H9 (cell line): ENCODE results near the gene YIPF4. TPM values are rescaled to one million over a fixed set of nuclear protein-coding genes. Genes with fewer than 3 reads are reported as not detected.
"Not testable (repeated sequence)": the region's sequence is repeated elsewhere in the genome, so short reads cannot be mapped to it uniquely, and the experiment has no call there.

Experiments used
- DNase-seq: peaks from one replicate; pipeline ENCODE4 v3.0.0-alpha.2; 2017
- H2AFZ ChIP-seq: one replicate; pipeline ENCODE4 v1.6.1; 2013; ENCODE audit warnings: mild to moderate bottlenecking, low read length, control low read depth, moderate library complexity
- H2AK5ac ChIP-seq: 2 replicates; pipeline ENCODE4 v1.6.1; 2013; ENCODE audit warnings: low read length, control low read depth, mixed read lengths; ENCODE audit not compliant: insufficient read length
- H2BK120ac ChIP-seq: one replicate; pipeline ENCODE4 v1.6.1; 2013; ENCODE audit warnings: low read depth, mild to moderate bottlenecking, low read length, control low read depth, inconsistent platforms; ENCODE audit not compliant: poor library complexity, severe bottlenecking
- H2BK12ac ChIP-seq: 2 replicates; pipeline ENCODE4 v1.6.1; 2013; ENCODE audit warnings: low read length, control low read depth, mixed read lengths, low read depth; ENCODE audit not compliant: insufficient read length
- H2BK15ac ChIP-seq: 2 replicates; pipeline ENCODE4 v1.6.1; 2013; ENCODE audit warnings: low read depth, low read length, control low read depth
- H2BK20ac ChIP-seq: one replicate; pipeline ENCODE4 v1.6.1; 2013; ENCODE audit warnings: low read depth, mild to moderate bottlenecking, low read length, control low read depth, inconsistent platforms; ENCODE audit not compliant: poor library complexity, severe bottlenecking
- H2BK5ac ChIP-seq: 2 replicates; pipeline ENCODE4 v1.6.1; 2013; ENCODE audit warnings: low read length, control low read depth, mixed read lengths; ENCODE audit not compliant: insufficient read length
- H3K14ac ChIP-seq: 2 replicates; pipeline ENCODE4 v1.6.1; 2013; ENCODE audit warnings: low read length, control low read depth; ENCODE audit not compliant: insufficient read depth
- H3K18ac ChIP-seq: 2 replicates; pipeline ENCODE4 v1.6.1; 2013; ENCODE audit warnings: low read depth, mild to moderate bottlenecking, mixed read lengths, low read length, control low read depth; ENCODE audit not compliant: insufficient read length
- H3K23ac ChIP-seq: 2 replicates; pipeline ENCODE4 v1.6.1; 2013; ENCODE audit warnings: low read length, control low read depth, mixed read lengths, low read depth; ENCODE audit not compliant: insufficient read length
- H3K23me2 ChIP-seq: 2 replicates; pipeline ENCODE4 v1.6.1; 2013; ENCODE audit warnings: low read depth, mild to moderate bottlenecking, mixed read lengths, low read length, control low read depth; ENCODE audit not compliant: insufficient read length, poor library complexity, severe bottlenecking
- H3K27ac ChIP-seq: 2 replicates; pipeline ENCODE4 v1.5.1; 2013; ENCODE audit warnings: low read length, control low read depth, mixed read lengths, low read depth; ENCODE audit not compliant: insufficient read length
- H3K27me3 ChIP-seq: 2 replicates; pipeline ENCODE4 v1.6.1; 2013; ENCODE audit warnings: low read length, control low read depth, inconsistent platforms; ENCODE audit not compliant: insufficient read depth
- H3K4ac ChIP-seq: 2 replicates; pipeline ENCODE4 v1.6.1; 2013; ENCODE audit warnings: low read depth, mild to moderate bottlenecking, control low read depth, inconsistent platforms, low read length, moderate library complexity
- H3K4me1 ChIP-seq: 2 replicates; pipeline ENCODE4 v1.6.1; 2013; ENCODE audit warnings: low read length, control low read depth, inconsistent platforms; ENCODE audit not compliant: insufficient read depth
- H3K4me2 ChIP-seq: 2 replicates; pipeline ENCODE4 v1.6.1; 2013; ENCODE audit warnings: low read length, control low read depth, mixed read lengths; ENCODE audit not compliant: insufficient read length, insufficient read depth
- H3K56ac ChIP-seq: 2 replicates; pipeline ENCODE4 v1.6.1; 2013; ENCODE audit warnings: low read depth, mild to moderate bottlenecking, mixed read lengths, low read length, control low read depth; ENCODE audit not compliant: insufficient read length
- H3K79me1 ChIP-seq: 2 replicates; pipeline ENCODE4 v1.6.1; 2013; ENCODE audit warnings: low read depth, mild to moderate bottlenecking, moderate library complexity, low read length, control low read depth, inconsistent platforms; ENCODE audit not compliant: insufficient read depth, poor library complexity, severe bottlenecking
- H3K79me2 ChIP-seq: 2 replicates; pipeline ENCODE4 v1.6.1; 2013; ENCODE audit warnings: low read length, control low read depth, inconsistent platforms; ENCODE audit not compliant: insufficient read depth
- H3K9ac ChIP-seq: 2 replicates; pipeline ENCODE4 v1.6.1; 2013; ENCODE audit warnings: low read length, control low read depth, mixed read lengths; ENCODE audit not compliant: insufficient read length; ENCODE audit errors: extremely low read depth
- H3K9me3 ChIP-seq: one replicate; pipeline ENCODE4 v1.6.1; 2013; ENCODE audit warnings: low read depth, low read length, inconsistent platforms; ENCODE audit not compliant: control insufficient read depth
- H3T11ph ChIP-seq: one replicate; pipeline ENCODE4 v1.6.1; 2013; ENCODE audit warnings: mild to moderate bottlenecking, low read length, control low read depth, inconsistent platforms
- H4K20me1 ChIP-seq: one replicate; pipeline ENCODE4 v1.6.1; 2013; ENCODE audit not compliant: control insufficient read depth, insufficient read length, insufficient read depth
- H4K5ac ChIP-seq: 2 replicates; pipeline ENCODE4 v1.6.1; 2013; ENCODE audit warnings: low read depth, mild to moderate bottlenecking, mixed read lengths, low read length, control low read depth; ENCODE audit not compliant: insufficient read length
- H4K8ac ChIP-seq: replicated peaks from 2 replicates; pipeline ENCODE4 v1.6.1; 2013; ENCODE audit warnings: low read length, control low read depth, mixed read lengths, low read depth; ENCODE audit not compliant: insufficient read length
- H4K91ac ChIP-seq: 2 replicates; pipeline ENCODE4 v1.6.1; 2013; ENCODE audit warnings: low read depth, mild to moderate bottlenecking, moderate library complexity, mixed read lengths, low read length, control low read depth; ENCODE audit not compliant: insufficient read length
- H3K27ac Mint-ChIP-seq, 3 experiments: 2 replicates in 2 of 3; 3 replicates in 1 of 3; pipeline ENCODE4 v1.8.0; 2020 to 2021; ENCODE audit warnings: mixed read lengths in 3 of 3, mild to moderate bottlenecking in 1 of 3, moderate library complexity in 1 of 3
- H3K27me3 Mint-ChIP-seq: 2 replicates; pipeline ENCODE4 v1.8.0; 2021; ENCODE audit warnings: low read depth, mild to moderate bottlenecking, moderate library complexity, mixed read lengths
- H3K36me3 Mint-ChIP-seq, 3 experiments: 2 replicates in 2 of 3; 3 replicates in 1 of 3; pipeline ENCODE4 v1.8.0; 2020 to 2021; ENCODE audit warnings: low read depth in 3 of 3, mixed read lengths in 3 of 3; ENCODE audit not compliant: insufficient read depth in 1 of 3
- H3K4me1 Mint-ChIP-seq, 2 experiments: 2 replicates each; pipeline ENCODE4 v1.8.0; 2020; ENCODE audit warnings: mixed read lengths in 2 of 2
- H3K4me3 Mint-ChIP-seq, 2 experiments: 2 replicates in 1 of 2; 3 replicates in 1 of 2; pipeline ENCODE4 v1.8.0; 2020 to 2021; ENCODE audit warnings: mild to moderate bottlenecking in 2 of 2, mixed read lengths in 2 of 2, moderate library complexity in 1 of 2
- H3K9me3 Mint-ChIP-seq, 2 experiments: 2 replicates in 1 of 2; 3 replicates in 1 of 2; pipeline ENCODE4 v1.8.0; 2020; ENCODE audit warnings: mild to moderate bottlenecking in 2 of 2, mixed read lengths in 2 of 2, moderate library complexity in 1 of 2
- WGBS: extraction: QIAGEN DNeasy Blood & Tissue Kit; methylation state at CpG from one replicate; pipeline ENCODE4 v1.1.7; 2013; ENCODE audit warnings: missing lambda C conversion rate, low lambda C conversion rate, mixed read lengths; ENCODE audit not compliant: insufficient read length; ENCODE audit errors: extremely low coverage; 5-methylcytosine and 5-hydroxymethylcytosine counted together
- total RNA-seq: library from RNA; stranded (reverse); gene quantifications from 2 replicates; pipeline ENCODE4 v1.2.1, GENCODE V29; 2021

YIPF4 gene
- total RNA-seq, 1 experiment from 2014 or later, result 26.2 TPM

DNA sequence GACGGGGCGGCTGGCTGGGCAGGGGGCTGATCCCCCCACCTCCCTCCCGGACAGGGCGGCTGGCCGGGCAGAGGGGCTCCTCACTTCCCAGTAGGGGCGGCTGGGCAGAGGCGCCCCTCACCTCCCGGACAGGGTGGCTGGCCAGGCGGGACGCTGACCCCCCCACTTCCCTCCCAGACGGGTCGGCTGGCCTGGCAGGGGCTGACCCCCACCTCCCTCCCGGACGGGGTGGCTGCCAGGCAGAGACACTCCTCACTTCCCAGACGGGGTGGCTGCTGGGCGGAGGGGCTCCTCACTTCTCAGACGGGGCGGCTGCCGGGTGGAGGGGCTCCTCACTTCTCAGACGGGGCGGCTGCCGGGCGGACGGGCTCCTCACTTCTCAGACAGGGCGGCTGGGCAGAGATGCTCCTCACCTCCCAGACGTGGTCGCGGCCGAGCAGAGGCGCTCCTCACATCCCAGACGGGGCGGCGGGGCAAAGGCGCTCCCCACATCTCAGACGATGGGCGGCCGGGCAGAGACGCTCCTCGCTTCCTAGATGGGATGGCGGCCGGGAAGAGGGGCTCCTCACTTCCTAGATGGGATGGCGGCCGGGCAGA is 16.4 kb downstream of the YIPF4 start:
- H4K8ac ChIP-seq, H3K56ac ChIP-seq, H3K27ac Mint-ChIP-seq, H2BK20ac ChIP-seq, DNase-seq, H3K4me3 Mint-ChIP-seq, H2BK120ac ChIP-seq, H3K18ac ChIP-seq, H3K79me1 ChIP-seq, H3K4me1 Mint-ChIP-seq, H4K5ac ChIP-seq, H3K4ac ChIP-seq, H3K23me2 ChIP-seq, H3K27me3 Mint-ChIP-seq, H3K23ac ChIP-seq, H3K9ac ChIP-seq, H3K4me1 ChIP-seq, H3K9me3 ChIP-seq, H2BK15ac ChIP-seq, H3K4me2 ChIP-seq, H2BK5ac ChIP-seq, H2BK12ac ChIP-seq, H3T11ph ChIP-seq, H2AFZ ChIP-seq, H3K27ac ChIP-seq, H3K27me3 ChIP-seq, H3K14ac ChIP-seq, H3K79me2 ChIP-seq, H2AK5ac ChIP-seq, H4K20me1 ChIP-seq, H4K91ac ChIP-seq: not testable (repeated sequence)
- WGBS, result no CpG with 5 or more reads among the region's 43 CpGs
- H3K36me3 Mint-ChIP-seq, result peaks cover 15 to 43% (median 33%) of the 10 kb centered on the region in 3 experiments; a peak in 6 of 7 replicates
- peaks cover 7 to 17% of the 10 kb centered on the region in 2 experiments; a peak in 4 of 5 replicates for H3K9me3 Mint-ChIP-seq
